HG03469 (cell line): ENCODE data around the gene JDP2.

Source experiments
- ATAC-seq: cut with Tn5 transposase; IDR thresholded peaks from one replicate; pipeline ENCODE4 v1.9.1; 2021; ENCODE audit warnings: mild to moderate bottlenecking, moderate library complexity, moderate number of reproducible peaks; ENCODE audit not compliant: unreplicated experiment

Gene JDP2

DNA sequence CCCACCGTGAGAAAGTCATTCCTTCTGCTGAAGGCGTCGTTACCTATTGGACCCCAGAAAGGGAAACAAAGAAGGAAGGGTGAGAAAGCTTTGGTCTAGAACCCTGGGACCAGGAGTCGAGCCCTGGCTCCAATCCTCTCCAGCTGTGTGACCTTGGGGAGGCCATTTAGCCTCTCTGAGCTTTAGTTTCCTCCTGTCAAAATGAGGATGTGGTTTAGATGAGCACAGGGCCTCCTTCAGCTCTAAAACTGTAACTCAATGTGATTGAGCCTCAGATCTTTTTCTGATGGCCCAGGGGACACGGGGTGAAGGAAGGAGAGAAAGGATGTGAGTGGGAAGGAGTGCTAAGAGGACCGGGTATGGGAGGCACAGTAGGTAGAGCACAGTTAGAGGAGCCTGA is 7.7 kb downstream of the JDP2 start:
- no peak for ATAC-seq

DNA sequence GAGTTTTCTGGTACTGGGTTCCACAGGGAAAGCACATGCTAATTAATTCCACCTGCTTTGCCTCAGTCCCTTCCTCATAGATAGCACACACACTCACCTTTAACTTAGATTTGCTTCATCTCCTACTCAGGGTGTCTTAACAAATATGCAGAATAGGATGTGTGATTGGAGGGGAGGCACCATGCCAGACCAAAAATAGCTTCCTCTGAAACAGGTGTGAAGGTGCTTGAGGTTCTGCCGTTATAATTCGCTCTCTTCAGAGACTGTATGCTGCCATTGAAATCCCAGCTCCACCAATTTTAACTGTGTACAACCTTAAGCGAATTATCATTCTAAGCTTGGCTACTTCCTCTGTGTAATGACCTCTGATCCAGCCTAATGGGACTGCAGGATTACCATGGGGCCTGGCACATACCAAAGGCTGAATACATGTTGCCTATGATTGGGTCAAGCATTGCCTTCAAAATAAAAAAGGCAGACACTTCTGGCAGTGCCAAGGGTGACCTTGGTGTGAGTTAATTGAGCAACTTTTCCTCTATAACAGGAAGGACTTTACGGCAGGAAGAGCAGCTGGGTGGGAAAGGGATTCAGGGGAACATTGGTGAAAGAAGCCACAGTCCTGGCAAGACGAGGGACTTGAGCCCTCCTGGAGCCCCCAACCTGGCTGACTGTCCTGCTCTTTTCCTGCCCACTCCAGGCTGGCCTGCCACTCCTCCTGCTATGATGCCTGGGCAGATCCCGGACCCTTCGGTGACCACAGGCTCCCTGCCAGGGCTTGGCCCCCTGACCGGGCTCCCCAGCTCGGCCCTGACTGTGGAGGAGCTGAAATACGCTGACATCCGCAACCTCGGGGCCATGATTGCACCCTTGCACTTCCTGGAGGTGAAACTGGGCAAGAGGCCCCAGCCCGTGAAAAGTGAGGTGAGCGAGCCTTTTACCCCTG is 9.7 kb downstream of the JDP2 start:
- no peak for ATAC-seq

DNA sequence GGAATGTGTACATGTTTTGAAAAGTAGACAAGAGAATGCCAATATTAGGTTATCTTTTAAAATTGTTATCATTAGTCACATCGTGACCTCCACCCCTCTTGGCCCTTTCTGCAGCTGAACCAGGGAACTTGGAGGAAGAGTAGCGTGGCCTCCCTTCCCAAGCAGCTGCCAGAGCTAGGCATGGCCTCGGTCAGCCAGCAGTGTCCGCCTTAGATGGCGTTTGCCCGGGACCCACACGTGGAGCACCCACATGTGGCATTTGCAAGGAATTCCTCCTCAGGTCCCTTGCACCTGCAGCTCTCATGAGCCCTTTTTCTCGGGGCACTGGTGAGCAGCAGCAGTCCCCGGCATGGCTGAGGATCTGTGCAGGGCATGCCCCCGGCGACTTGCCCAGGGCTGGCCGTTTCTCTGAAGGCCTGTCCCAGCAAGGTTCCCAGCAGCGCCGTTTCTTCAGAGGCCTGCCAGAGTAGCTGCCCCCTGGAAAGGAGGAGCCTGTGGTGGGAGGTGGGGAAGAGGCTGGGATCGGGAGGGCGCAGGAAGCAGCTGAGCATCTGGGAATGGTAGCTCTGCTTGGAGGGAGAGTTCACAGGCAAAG is 10.8 kb downstream of the JDP2 start:
- ATAC-seq, result no peak

DNA sequence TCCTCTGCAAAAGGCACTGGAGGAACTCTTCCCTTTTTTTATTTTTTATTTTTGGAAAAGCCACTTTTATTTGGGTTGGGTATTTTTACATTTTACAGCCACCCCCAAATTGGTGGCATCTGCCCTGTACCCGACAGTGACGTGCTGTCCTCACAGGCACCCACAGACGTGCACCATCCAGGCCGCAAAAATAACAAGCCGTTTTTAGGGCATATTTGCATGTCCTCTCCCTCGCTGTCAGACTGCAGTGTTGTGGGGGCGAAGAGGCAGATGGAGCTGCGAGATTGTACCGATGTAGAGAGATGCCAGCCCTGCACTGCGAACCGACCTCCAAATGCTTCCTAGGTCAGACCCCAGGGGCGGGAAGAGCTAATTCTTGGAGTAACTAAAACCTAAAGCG is 12.2 kb downstream of the JDP2 start:
- no peak for ATAC-seq

DNA sequence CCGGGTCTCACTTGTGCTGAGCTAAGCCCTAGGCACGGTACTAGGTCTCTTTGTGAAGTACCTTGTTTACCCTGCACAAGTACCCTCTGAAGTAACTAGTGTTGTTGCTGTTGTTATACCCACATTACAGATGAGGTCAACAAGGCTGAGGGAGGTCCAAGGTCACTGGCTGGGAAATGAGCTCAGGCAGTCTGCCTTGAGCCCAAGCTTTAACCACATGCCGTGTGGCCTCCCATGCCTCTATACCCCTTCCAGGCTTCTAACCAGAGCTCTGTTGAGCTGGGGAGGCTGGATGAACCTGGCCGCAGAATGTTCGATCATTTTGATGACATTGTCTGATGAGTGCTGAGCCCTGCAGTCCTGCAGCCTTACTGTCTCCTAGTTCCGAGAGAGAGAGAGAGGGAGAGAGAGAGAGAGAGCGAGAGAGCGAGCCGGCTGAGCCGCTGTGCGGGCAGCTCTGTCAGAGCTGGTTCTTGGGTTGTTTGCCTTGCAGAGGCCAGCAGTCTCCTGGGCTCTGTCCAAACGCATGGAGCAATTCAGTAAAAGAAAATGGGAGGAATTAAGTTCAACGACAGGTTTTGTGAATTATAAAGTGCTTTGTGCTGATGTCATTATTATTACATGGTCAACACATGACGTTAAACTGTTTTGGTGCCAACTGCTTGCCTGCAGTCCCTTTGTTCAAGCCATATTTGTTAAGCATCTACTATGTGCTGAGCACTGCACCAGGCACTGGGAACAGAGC is 13.1 kb downstream of the JDP2 start:
- ATAC-seq, result no peak

DNA sequence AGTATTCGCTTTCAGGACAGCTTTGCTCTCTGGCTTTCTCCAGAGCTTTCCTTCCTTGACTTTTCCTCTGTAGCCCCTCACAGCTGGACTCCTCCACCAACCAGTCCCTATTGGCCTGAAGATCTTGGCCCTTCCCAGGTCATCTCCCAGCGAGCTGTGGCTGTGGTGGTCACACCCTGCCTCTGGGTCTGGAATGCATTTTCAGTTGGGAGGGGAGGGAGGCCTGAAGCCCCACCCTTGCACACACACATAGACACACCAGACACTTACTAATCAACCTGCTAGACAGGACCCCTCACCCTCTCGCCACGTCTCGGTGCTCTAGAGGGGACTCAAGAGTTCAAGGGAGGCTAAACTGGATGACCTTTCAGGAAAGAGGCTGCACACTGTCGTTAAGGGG is 13.9 kb downstream of the JDP2 start:
- ATAC-seq, result no peak

DNA sequence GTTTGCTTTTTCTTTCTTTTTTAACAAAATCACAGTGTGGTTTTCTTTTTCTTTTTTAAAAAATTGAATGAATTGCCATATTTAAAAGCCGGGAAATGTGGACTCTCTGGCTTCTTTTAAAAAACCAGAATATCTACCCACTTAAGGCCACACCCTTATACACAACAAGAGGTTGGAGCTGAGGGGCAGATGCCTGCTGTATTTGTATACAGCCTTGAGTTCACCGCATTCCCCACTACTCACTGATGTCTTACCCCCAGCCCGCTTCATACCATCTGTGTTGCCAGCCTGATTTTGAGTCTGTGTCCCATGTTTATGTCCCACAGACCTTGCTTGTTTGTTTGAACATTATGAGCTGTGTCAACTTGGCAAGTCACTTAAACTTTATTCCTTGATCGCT is 14.3 kb downstream of the JDP2 start:
- ATAC-seq, result no peak

DNA sequence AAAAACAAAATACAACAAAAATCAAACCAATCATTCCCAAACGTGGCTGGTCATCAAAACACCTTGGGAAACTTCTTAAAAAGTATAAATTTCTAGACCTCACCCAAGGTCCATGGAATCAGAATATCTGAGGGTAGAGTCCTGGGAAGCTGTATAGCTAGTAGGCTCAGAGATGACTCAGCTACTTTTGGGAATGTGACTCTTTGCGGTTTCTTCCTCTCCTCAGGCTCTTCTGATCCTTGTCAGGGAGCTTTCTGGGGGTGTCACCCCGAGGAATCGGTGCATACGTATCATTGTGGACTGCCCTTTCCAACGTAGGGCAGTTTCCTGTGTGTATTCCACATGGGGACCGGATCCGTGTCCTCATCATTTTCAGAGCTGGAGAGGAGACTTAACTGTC is 14.8 kb downstream of the JDP2 start:
- no peak for ATAC-seq

DNA sequence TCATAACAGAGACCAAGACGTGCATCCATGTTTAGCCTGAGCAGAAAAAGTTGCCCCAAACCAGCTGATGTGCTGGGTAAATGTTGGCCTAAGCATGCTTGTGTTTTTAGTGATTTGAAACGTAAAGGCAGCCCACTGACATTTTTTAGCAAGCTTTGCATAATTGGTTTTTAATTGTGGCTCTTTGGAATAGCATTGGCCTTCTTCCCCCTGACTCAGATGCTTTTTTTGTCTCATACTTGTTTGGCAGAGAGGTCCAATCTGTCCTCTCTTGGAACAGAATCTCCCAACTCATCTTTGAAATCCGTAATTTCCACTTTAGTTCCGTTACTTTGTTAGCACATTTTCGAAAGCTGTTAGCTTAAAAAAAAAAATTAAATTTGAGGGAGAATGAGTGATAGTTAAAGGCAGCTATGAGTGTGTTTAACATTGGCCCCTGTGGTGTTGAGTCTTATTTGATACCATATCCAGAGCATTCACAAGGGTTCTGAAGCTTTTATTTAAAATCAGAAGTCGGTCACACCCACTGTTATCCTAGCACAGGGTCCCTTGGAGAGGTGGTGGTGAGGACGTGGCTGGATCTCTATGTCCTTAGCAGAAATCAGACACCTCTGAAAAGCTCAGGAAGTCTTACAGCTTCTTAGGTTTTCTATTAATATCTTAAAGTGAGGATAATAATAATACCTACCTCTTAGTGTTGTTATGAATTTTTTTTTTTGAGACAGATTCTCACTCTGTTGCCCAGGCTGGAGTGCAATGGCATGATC is 15.6 kb downstream of the JDP2 start:
- ATAC-seq, result no peak

DNA sequence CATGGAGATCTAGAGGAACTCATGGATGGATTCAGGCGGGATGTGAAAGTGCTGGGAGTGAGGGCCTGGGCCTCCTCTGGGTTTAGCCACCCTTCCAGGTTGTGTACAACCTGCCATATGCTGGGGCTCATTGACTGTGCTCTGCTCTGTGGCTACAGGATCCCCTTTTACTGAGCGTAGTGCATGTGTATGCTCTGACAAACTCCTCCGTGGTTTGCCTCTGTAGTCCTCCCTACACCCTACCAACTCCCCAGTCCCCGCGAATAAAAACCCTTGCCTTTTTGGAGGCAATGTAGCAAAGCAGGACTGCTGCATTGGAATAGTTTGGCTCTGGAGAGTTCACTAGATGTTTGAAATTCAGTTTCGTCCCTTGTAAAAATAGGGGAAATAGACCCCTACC is 17.4 kb downstream of the JDP2 start:
- ATAC-seq, result no peak

DNA sequence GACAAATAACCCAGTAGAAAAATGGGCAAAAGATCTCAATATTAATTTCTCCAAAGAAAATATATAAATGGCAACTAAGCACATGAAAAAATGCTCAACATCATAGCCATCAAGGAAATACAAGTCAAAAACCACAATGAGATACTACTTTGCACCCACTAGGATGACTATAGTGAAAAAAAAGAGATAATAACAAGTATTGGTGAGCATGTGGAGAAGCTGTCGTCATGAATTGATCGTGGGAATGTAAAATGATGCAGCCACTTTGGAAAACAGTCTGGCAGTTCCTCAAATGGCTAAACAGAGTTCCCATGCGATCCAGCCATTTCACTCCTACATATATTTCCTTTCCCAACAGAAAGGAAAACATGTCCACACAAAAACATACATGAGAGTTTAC is 18.1 kb downstream of the JDP2 start:
- ATAC-seq, result no peak

DNA sequence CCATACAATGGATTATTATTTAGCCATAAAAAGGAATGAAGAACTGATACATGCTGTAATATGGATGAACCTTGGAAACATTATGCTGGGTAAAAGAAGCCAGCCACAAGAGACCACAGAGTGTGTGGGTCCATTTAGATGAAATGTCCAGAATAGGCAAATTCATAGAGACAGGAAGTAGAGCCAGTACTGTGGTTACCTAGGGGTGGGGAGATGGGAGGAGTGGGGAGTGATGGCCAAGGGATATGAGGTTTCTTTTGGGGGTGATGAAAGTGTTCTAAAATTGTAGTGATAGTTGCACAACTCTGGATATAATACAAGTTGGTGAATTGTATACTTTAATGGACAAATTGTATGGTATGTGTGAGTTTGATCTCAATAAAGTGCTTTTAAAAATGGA is 18.6 kb downstream of the JDP2 start:
- no peak for ATAC-seq

DNA sequence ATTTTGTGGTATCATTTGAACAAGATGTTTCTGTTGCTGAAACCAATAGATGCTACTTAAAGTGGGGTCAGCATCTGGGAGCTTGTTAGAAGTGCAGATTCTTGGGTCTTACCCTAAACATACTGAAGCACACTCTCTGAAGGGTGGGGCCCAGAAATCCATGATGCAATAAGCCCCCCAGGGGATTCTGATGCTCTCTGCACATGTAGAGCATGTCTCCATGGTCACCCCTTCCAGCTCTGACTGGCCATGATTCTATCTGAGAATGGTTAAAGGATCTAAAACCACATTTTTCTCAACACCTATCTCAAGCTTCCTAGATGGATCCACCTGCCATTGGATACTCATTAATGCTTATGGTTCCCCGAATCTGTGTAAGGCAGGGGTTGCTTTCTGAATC is 20.4 kb downstream of the JDP2 start:
- no peak for ATAC-seq

DNA sequence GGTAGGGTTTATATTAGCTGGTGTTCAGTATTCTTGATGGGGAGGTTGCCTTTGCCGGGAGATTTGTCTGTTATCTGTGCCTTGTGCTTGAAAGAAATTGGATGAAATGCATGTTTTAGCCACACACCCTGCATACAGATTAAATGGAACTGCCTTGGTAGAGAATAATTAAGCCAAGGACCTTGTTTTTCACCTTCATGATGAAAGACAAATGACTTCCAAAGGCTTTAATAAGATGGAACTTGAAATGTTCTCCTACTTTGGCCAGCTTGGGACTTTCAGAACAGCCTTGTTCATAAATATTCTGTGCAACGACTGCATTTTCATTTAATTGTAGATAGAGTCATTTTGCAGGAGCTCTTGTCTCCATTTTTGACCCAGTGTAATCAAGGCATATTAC is 21.2 kb downstream of the JDP2 start:
- no peak for ATAC-seq

DNA sequence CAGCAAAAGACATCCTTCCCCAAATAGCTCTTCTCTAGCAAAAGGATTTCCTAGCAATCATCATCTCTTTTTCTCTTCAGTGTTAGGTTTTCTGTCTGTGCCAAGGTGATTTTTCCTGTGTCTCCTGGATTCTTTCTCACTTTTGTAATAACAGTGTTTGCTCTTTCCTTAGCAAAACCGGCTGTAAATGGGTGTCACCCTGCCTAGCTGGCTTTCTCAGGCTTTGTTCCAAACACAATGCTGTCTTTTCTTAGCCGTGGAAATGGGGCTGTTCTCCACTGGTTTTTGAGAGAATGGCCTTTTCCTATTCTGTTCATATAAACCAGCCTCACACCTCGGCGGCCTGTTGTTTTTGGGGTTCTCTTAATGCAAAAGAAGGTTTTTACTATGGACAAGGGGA is 21.9 kb downstream of the JDP2 start:
- ATAC-seq, result no peak

DNA sequence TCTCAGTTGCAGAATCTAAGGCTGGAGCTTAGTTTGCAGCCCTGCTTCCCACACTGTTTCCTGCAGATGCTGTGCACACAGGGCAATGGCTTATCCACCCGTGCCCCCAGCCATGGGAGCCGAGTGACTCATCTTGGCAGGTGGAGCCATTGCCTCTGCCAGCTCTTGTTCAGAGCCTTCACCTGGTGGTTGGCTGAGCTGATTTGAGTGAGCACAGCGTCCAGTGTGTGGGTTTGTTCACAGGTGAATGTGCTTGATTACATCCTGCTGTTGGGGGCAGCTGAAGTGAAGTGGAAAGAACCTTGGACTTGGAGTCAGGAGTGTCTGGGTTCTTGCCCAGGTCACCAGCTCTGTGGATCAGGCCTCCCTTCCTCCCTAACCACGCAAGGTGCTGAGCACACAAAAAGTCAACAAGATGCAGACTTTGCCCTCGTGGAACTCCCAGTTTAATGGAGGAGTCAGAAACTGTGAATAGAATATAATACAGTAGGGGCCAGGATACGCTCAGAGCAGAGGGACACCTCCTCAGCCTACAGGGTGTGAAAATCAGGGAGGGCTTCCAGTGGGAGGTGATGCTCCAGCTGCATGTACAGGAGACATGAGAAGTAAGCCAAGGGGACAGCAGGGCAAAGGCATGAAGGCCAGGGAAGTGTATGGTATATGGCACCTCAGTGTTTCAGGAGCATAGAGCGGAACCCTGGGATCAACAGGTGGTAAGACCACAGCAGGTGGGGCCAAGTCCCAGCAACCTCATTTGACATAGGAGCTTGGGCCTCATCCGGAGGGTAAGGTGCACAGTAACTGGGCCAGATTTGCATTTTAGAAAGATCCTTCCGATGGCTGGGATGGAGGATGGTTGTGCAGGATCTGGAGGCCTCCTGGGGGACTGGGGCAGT is 22.8 kb downstream of the JDP2 start:
- no peak for ATAC-seq

DNA sequence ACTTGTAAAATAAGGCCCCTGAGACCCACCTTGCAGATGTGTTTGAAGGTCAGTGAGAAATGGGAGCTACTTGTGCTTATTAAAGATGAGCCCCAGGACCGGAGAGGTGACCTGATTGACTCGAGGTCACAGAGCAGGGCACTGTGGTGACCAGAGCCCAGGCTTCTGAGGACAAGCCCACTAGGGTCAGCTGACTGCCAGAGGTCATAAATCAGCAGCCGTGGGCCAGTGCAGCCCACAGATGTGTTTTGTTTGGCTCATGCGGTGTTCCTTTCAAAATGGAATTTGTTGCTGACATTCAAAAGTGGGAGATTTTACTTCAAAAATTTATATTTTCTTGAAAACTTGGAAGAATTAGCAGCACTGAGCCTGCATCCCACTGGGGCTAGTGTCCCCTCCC is 24.5 kb downstream of the JDP2 start:
- no peak for ATAC-seq

DNA sequence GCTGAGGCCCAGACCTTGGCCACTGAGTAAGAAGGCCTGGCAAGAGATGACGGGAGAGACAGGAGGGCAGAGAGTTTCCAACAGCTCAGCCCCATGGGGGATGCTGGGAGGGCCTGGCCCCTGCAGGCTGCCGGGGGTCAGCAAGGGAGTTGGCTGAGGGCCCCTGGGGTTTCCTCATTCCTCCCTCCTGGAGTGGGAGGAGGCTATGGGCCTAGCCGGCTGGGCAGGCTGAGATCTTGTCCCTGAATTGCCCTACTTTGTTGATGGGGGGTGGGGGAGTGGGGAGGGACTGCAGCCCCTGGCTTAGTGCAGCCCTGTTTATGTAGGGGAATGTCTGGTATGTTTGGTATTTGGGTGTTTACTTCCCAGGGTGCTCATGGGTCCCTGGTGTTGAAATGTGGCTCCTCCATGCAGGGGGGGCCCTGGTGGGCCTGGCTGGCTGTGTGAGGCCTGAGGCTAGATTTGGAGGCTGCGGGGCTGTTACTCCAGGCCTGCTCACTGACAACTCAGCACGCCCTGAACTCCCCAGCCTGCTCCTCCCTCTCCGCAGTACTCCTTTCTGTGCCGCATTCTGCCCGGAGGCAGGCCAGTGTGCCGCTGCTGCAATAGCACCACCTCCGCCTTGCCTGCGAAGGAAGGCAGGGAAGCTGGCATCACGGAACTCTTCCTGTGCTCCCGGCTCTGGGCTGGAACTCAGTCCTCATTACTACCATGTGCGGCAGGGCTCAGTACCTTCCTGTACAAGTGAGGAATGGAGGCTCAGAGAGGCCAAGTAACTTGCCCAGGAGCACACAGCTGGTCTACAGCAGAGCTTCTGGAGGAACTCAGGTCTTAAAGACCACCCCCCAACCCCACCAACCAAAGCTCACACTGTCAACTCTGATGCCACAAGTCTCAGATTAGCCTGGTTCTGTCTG is 25.3 kb downstream of the JDP2 start:
- ATAC-seq, result no peak

DNA sequence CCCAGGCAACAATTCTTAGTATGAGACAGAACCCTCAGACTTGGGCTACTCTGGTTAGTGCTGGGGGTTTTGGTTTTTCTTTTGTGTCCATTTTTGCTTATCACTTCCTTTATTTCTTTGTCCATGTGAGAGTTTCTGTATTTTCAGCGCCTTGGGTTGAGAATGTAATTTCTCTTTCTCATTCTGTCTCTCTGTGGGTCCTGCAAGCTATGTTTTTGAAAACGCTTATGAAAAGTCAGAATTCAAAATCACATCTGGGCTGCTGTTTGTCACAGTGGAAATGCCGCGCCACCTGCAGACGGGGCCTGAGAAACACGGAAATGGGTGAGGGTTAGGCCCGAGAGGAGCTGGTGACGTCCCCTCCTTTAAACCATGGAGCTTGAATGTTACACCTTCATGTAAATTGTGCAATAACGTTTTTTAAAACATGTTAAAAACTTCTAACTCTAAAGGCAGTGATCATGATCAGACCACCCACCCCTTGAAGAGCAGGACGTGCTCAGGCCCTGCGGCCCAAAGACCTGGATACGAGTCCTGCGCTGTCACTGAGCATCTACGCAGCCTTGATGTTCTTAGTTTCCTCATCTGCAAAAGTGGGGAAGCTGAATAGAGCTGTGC is 26.1 kb downstream of the JDP2 start:
- no peak for ATAC-seq
